BLaER1 treated with 17β-estradiol and CSF1 and Interleukin-3, amounts not matched to agents 10 nM and 100 nM (cell line): ENCODE results near the gene QSOX2.
A peak's percentile ranks its signal among the peaks of the same experiment; 100 is the strongest.

Experiments used
- H3K27ac ChIP-seq, 11 experiments: shearing (Covaris generic); formaldehyde crosslinking; 2 replicates each; pipeline ENCODE4 v1.8.1; 2022
- H3K27me3 ChIP-seq, 11 experiments: shearing (Covaris generic); formaldehyde crosslinking; 2 replicates each; pipeline ENCODE4 v1.8.1; 2022
- H3K36me3 ChIP-seq, 11 experiments: shearing (Covaris generic); formaldehyde crosslinking; 2 replicates each; pipeline ENCODE4 v1.8.1; 2022
- H3K4me1 ChIP-seq, 10 experiments: shearing (Covaris generic); formaldehyde crosslinking; 2 replicates each; pipeline ENCODE4 v1.8.1; 2022
- H3K4me2 ChIP-seq, 11 experiments: shearing (Covaris generic); formaldehyde crosslinking; 2 replicates each; pipeline ENCODE4 v1.8.1; 2022
- H3K4me3 ChIP-seq, 10 experiments: shearing (Covaris generic); formaldehyde crosslinking; 2 replicates each; pipeline ENCODE4 v1.8.1; 2022
- H3K9ac ChIP-seq, 11 experiments: shearing (Covaris generic); formaldehyde crosslinking; 2 replicates each; pipeline ENCODE4 v1.8.1; 2022
- H3K9me3 ChIP-seq, 11 experiments: shearing (Covaris generic); formaldehyde crosslinking; replicated peaks in 1 of 11; 2 replicates each; pipeline ENCODE4 v1.8.1; 2022
- H4K20me1 ChIP-seq, 11 experiments: shearing (Covaris generic); formaldehyde crosslinking; 2 replicates each; pipeline ENCODE4 v1.8.1; 2022
- Cebpa-rat ChIP-seq, 11 experiments: shearing (Covaris generic); IDR thresholded peaks; 2 replicates each; pipeline ENCODE4 v1.8.1; 2022

Gene QSOX2

GRCh38 chr9:136253246-136254130, 7.9 kb upstream of the QSOX2 start:
- Histone ChIP-seq H3K36me3 (no peaks in the 10 kb centered on the region), H3K4me2 (no peak overlapping the region), H4K20me1 (0 out of 22 replicates have a peak, but pooled peaks cover 0 to 8% (median 0%) of the 10 kb centered on the region in 11 experiments), H3K27ac (0 out of 22 replicates have a peak overlapping the region, but pooled peaks of 1 of the 11 experiments have one; percentile 22), H3K9me3 (no peaks in the 10 kb centered on the region), H3K4me3 (no peak overlapping the region), H3K27me3 (no peaks in the 10 kb centered on the region), H3K9ac (no peak overlapping the region), H3K4me1 (peaks cover 44 to 81% (median 66%) of the 10 kb centered on the region in 10 experiments)
- no peak for TF ChIP-seq Cebpa-rat (IDR thresholded peaks at IDR 0.05)

GRCh38 chr9:136252846-136253245, 7.2 kb upstream of the QSOX2 start:
- Histone ChIP-seq H3K4me2 (peak overlapping the region in 7 of 11 experiments; percentile 6 to 62 (median 40); a peak in 6 of 22 replicates), H3K9ac (no peak overlapping the region), H4K20me1 (peaks cover 0 to 13% (median 0%) of the 10 kb centered on the region in 11 experiments; a peak in 1 of 22 replicates), H3K9me3 (no peaks in the 10 kb centered on the region), H3K4me3 (no peak overlapping the region), H3K27me3 (no peaks in the 10 kb centered on the region), H3K27ac (peak overlapping the region in 1 of 11 experiments; percentile 22; a peak in 1 of 22 replicates), H3K4me1 (peaks cover 38 to 81% (median 64%) of the 10 kb centered on the region in 10 experiments), H3K36me3 (no peaks in the 10 kb centered on the region)
- TF ChIP-seq Cebpa-rat (IDR thresholded peaks at IDR 0.05), result no peak

GRCh38 chr9:136252281-136252680, 6.7 kb upstream of the QSOX2 start:
- Histone ChIP-seq H3K27me3 (no peaks in the 10 kb centered on the region), H4K20me1 (peaks cover 0 to 13% (median 0%) of the 10 kb centered on the region in 11 experiments; a peak in 1 of 22 replicates), H3K36me3 (no peaks in the 10 kb centered on the region), H3K9ac (no peak overlapping the region), H3K4me3 (no peak overlapping the region), H3K27ac (peak overlapping the region in 1 of 11 experiments; percentile 22; a peak in 1 of 22 replicates), H3K4me1 (peaks cover 32 to 81% (median 64%) of the 10 kb centered on the region in 10 experiments), H3K9me3 (no peaks in the 10 kb centered on the region), H3K4me2 (peak overlapping the region in 8 of 11 experiments; percentile 6 to 62 (median 46); a peak in 10 of 22 replicates)
- no peak for TF ChIP-seq Cebpa-rat (IDR thresholded peaks at IDR 0.05)

GRCh38 chr9:136251264-136252115, 5.9 kb upstream of the QSOX2 start:
- peak overlapping the region in 5 of 11 experiments; percentile 1 to 47 (median 16); a peak in 4 of 22 replicates for H3K9ac ChIP-seq
- H3K4me2 ChIP-seq, result peak overlapping the region; percentile 27 to 78 (median 62)
- no peak for TF ChIP-seq Cebpa-rat (IDR thresholded peaks at IDR 0.05)
- no peak overlapping the region for H3K4me3 ChIP-seq
- peak overlapping the region in 5 of 11 experiments; percentile 8 to 53 (median 32); a peak in 5 of 22 replicates for H3K27ac ChIP-seq
- peaks cover 0 to 8% (median 0%) of the 10 kb centered on the region in 11 experiments; a peak in 2 of 22 replicates for H3K27me3 ChIP-seq
- H3K36me3 ChIP-seq, result no peaks in the 10 kb centered on the region
- H3K4me1 ChIP-seq, result peaks cover 34 to 81% (median 64%) of the 10 kb centered on the region in 10 experiments
- peaks cover 0 to 13% (median 0%) of the 10 kb centered on the region in 11 experiments; a peak in 1 of 22 replicates for H4K20me1 ChIP-seq
- H3K9me3 ChIP-seq, result no peaks in the 10 kb centered on the region

DNA sequence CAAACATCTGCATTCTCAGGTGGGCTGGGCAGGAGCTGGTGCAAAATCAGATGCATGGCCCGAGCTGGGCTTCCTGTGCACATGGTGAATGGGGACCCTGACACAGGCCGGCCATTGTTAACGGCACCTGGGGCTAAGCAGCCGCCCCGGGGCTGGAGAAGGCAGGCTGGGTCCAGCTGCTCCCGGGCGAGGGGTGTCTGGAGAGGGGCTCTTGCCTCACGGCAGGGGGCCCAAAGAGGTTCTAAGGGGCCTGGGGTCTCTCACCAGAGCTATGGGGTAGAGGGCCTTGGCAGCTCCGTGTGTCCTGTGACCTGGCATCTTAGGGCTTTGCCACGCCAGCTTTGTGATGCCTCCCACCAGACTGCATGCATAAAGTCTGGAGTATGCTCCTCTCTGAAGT, 5.1 kb upstream of the QSOX2 start:
- Histone ChIP-seq H3K36me3 (no peaks in the 10 kb centered on the region), H3K4me3 (no peak overlapping the region), H3K4me2 (peak overlapping the region in 10 of 11 experiments; percentile 51 to 78 (median 62); a peak in 19 of 22 replicates), H3K27ac (peak overlapping the region in 5 of 11 experiments; percentile 8 to 53 (median 32); a peak in 4 of 22 replicates), H3K9ac (peak overlapping the region in 4 of 11 experiments; percentile 1 to 19 (median 10); a peak in 2 of 22 replicates), H3K27me3 (peaks cover 0 to 12% (median 0%) of the 10 kb centered on the region in 11 experiments; a peak in 2 of 22 replicates), H3K9me3 (no peaks in the 10 kb centered on the region), H3K4me1 (peaks cover 33 to 79% (median 62%) of the 10 kb centered on the region in 10 experiments), H4K20me1 (peaks cover 0 to 13% (median 0%) of the 10 kb centered on the region in 11 experiments; a peak in 1 of 22 replicates)
- TF ChIP-seq Cebpa-rat (IDR thresholded peaks at IDR 0.05), result no peak

- Histone ChIP-seq H3K36me3 (no peaks in the 10 kb centered on the region), H4K20me1 (peaks cover 0 to 17% (median 4%) of the 10 kb centered on the region in 11 experiments; a peak in 12 of 22 replicates), H3K4me1 (peaks cover 29 to 73% (median 58%) of the 10 kb centered on the region in 10 experiments)
These were observed 4.4 kb upstream of the QSOX2 start for GRCh38 chr9:136249877-136250559.

DNA sequence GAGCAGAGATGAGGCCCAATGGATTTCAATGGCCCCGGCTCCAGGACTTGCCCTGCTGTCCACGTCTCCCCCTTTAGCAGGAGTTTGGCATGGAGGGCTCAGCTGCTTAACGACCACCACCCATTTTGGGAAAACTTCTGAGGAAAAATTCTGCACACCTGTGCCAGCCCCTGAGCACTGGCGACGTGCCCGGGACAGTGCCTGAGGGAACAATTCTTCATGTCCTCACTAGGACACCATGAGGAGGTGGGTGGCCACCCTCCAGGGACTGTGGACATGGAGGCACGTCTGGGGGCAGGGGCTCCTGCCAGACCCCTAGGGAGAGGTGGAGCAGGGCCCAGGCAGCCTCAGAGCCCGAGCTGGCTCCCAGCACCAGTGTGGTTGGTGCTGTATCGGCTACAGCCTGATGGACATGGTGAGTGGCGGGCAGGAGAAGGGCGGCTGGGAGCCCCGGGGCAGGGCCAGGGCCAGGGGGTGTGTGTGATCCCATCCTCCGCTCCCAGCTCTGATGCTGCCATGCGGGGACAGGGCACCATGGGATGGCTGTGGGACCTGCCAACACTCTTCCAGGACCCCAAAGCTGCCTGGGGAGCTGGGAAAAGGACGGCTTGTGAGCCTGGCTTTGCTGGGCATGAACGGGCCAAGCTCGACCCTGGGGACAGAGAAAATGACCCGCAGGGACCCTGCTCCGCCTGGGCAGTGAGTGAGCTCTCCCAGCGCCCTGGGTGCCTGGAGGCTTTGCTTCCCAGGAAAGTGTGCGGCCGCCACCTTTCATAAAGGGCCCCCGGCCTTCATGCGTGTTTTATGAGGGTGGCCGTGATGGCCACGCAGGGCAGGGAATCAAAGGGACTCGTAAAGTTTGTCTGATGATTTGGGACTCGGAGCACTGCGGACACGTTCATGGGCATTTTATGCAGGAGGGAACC, 3.6 kb upstream of the QSOX2 start:
- no peaks in the 10 kb centered on the region for H3K36me3 ChIP-seq
- peaks cover 0 to 25% (median 12%) of the 10 kb centered on the region in 11 experiments; a peak in 16 of 22 replicates for H4K20me1 ChIP-seq
- TF ChIP-seq Cebpa-rat (IDR thresholded peaks at IDR 0.05), result no peak
- no peak overlapping the region for H3K9ac ChIP-seq
- H3K27me3 ChIP-seq, result peaks cover 0 to 12% (median 0%) of the 10 kb centered on the region in 11 experiments; a peak in 2 of 22 replicates
- H3K4me3 ChIP-seq, result no peak overlapping the region
- no peaks in the 10 kb centered on the region for H3K9me3 ChIP-seq
- H3K27ac ChIP-seq, result no peak overlapping the region
- H3K4me1 ChIP-seq, result peaks cover 32 to 73% (median 63%) of the 10 kb centered on the region in 10 experiments
- no peak overlapping the region for H3K4me2 ChIP-seq

More at GRCh38 chr9:136249877-136250559, 4.4 kb upstream of the QSOX2 start:
- Histone ChIP-seq H3K4me3 (no peak overlapping the region), H3K9me3 (no peaks in the 10 kb centered on the region), H3K27ac (peak overlapping the region in 1 of 11 experiments; percentile 53; a peak in 1 of 22 replicates), H3K9ac (no peak overlapping the region), H3K4me2 (peak overlapping the region in 5 of 11 experiments; percentile 59 to 76 (median 67); a peak in 7 of 22 replicates), H3K27me3 (peaks cover 0 to 12% (median 0%) of the 10 kb centered on the region in 11 experiments; a peak in 2 of 22 replicates)
- TF ChIP-seq Cebpa-rat (IDR thresholded peaks at IDR 0.05), result no peak
